Neural progenitor cell (in vitro differentiated cells): ENCODE data around the gene MIGA1. TPM values are rescaled to one million over a fixed set of nuclear protein-coding genes. Genes with fewer than 3 reads are reported as not detected.

Experiments used
- DNase-seq: peaks from one replicate; pipeline ENCODE4 v3.0.0-alpha.2; 2016; ENCODE audit warnings: low spot score
- H2AFZ ChIP-seq: fragments of 200-600 bp; sonication (generic); replicated peaks from 2 replicates; pipeline ENCODE4 v1.6.1; 2016; ENCODE audit warnings: antibody characterized with exemption
- H3F3A ChIP-seq: fragments of 200-600 bp; sonication (generic); 2 replicates; pipeline ENCODE4 v1.6.1; 2016; ENCODE audit warnings: antibody characterized with exemption, low read depth
- H3K27ac ChIP-seq: fragments of 200-600 bp; sonication (generic); 2 replicates; pipeline ENCODE4 v1.5.1; 2016; ENCODE audit warnings: mild to moderate bottlenecking
- H3K27me3 ChIP-seq: fragments of 200-600 bp; sonication (generic); 2 replicates; pipeline ENCODE4 v1.6.1; 2016; ENCODE audit warnings: mild to moderate bottlenecking, moderate library complexity
- H3K36me3 ChIP-seq: fragments of 200-600 bp; sonication (generic); 2 replicates; pipeline ENCODE4 v1.5.1; 2016
- H3K4me1 ChIP-seq: fragments of 200-600 bp; sonication (generic); 2 replicates; pipeline ENCODE4 v1.6.1; 2016; ENCODE audit warnings: mixed run types
- H3K4me2 ChIP-seq: fragments of 200-600 bp; sonication (generic); 2 replicates; pipeline ENCODE4 v1.6.1; 2016
- H3K4me3 ChIP-seq: fragments of 200-600 bp; sonication (generic); 2 replicates; pipeline ENCODE4 v1.5.1; 2016
- H3K79me2 ChIP-seq: fragments of 200-600 bp; sonication (generic); 2 replicates; pipeline ENCODE4 v1.6.1; 2016; ENCODE audit warnings: low read depth
- H3K9ac ChIP-seq: fragments of 200-600 bp; sonication (generic); 2 replicates; pipeline ENCODE4 v1.6.1; 2016
- H3K9me3 ChIP-seq: fragments of 200-600 bp; sonication (generic); 2 replicates; pipeline ENCODE4 v1.5.1; 2016; ENCODE audit warnings: low read depth
- H4K20me1 ChIP-seq: fragments of 200-600 bp; sonication (generic); 2 replicates; pipeline ENCODE4 v1.6.1; 2016; ENCODE audit warnings: low read depth
- H3K27ac Mint-ChIP-seq: 3 replicates; pipeline ENCODE4 v1.8.0; 2021; ENCODE audit warnings: mixed read lengths
- H3K27me3 Mint-ChIP-seq: 2 replicates; pipeline ENCODE4 v1.8.0; 2022; ENCODE audit warnings: low read depth, mild to moderate bottlenecking, inconsistent platforms, moderate library complexity, mixed read lengths; ENCODE audit not compliant: insufficient read depth
- H3K36me3 Mint-ChIP-seq: 3 replicates; pipeline ENCODE4 v1.8.0; 2021; ENCODE audit warnings: mixed read lengths
- H3K4me1 Mint-ChIP-seq: 3 replicates; pipeline ENCODE4 v1.8.0; 2021; ENCODE audit warnings: mixed read lengths
- H3K4me3 Mint-ChIP-seq: 3 replicates; pipeline ENCODE4 v1.8.0; 2021; ENCODE audit warnings: mild to moderate bottlenecking, moderate library complexity, mixed read lengths
- H3K9me3 Mint-ChIP-seq: 3 replicates; pipeline ENCODE4 v1.8.0; 2020; ENCODE audit warnings: mixed read lengths
- CTCF ChIP-seq: fragments of 200-600 bp; sonication (generic); IDR thresholded peaks from 2 replicates; pipeline ENCODE4 v1.5.1; 2017; ENCODE audit warnings: antibody characterized with exemption, mild to moderate bottlenecking
- EZH2 ChIP-seq: fragments of 200-600 bp; sonication (generic); IDR thresholded peaks from 2 replicates; pipeline ENCODE4 v1.6.1; 2017; ENCODE audit warnings: antibody characterized with exemption, mild to moderate bottlenecking, moderate library complexity
- EZH2phosphoT487 ChIP-seq: fragments of 200-600 bp; sonication (generic); IDR thresholded peaks from 2 replicates; pipeline ENCODE4 v1.6.1; 2017; ENCODE audit warnings: antibody characterized with exemption
- total RNA-seq: library from RNA; depleted of rRNA; stranded (reverse); fragments of >200 nt; gene quantifications from 2 replicates; pipeline ENCODE4 v1.2.3, GENCODE V29; 2015; ENCODE audit warnings: low replicate concordance

MIGA1 gene
- total RNA-seq, 1 donor from 2014 or later: 12.6 TPM

GRCh38 chr1:77850082-77850481 is 70.6 kb downstream of the MIGA1 start:
- Mint-ChIP-seq H3K9me3 (peaks cover 11% of the 10 kb centered on the region), H3K27me3 (peaks cover 3% of the 10 kb centered on the region)
- H3K4me1 ChIP-seq: no peaks in the 10 kb centered on the region

GRCh38 chr1:77857552-77857951 is 78.1 kb downstream of the MIGA1 start:
- no peaks in the 10 kb centered on the region for H3K4me1 Mint-ChIP-seq
- Histone ChIP-seq H3K27ac (no peak overlapping the region), H3F3A (no peaks in the 10 kb centered on the region), H3K4me1 (no peaks in the 10 kb centered on the region), H3K4me3 (no peak overlapping the region), H3K27me3 (no peaks in the 10 kb centered on the region), H3K9me3 (no peaks in the 10 kb centered on the region), H4K20me1 (no peaks in the 10 kb centered on the region), H3K36me3 (no peaks in the 10 kb centered on the region), H3K4me2 (no peak overlapping the region), H2AFZ (no peak overlapping the region), H3K9ac (no peak overlapping the region), H3K79me2 (no peaks in the 10 kb centered on the region)
- H3K4me3 Mint-ChIP-seq: no peak overlapping the region
- peaks cover 32% of the 10 kb centered on the region for H3K9me3 Mint-ChIP-seq
- TF ChIP-seq EZH2phosphoT487 (no peak), CTCF (no peak), EZH2 (no peak)
- H3K27me3 Mint-ChIP-seq: peaks cover 3% of the 10 kb centered on the region
- H3K27ac Mint-ChIP-seq: no peak overlapping the region
- peaks cover 18% of the 10 kb centered on the region for H3K36me3 Mint-ChIP-seq
- no peak for DNase-seq

More at GRCh38 chr1:77850082-77850481, 70.6 kb downstream of the MIGA1 start:
- H3K27ac ChIP-seq: no peak overlapping the region
- Mint-ChIP-seq H3K4me1 (no peaks in the 10 kb centered on the region), H3K36me3 (peaks cover 2% of the 10 kb centered on the region), H3K4me3 (no peak overlapping the region), H3K27ac (no peak overlapping the region)
- H4K20me1 ChIP-seq: no peaks in the 10 kb centered on the region
- H3F3A ChIP-seq: no peaks in the 10 kb centered on the region
- no peaks in the 10 kb centered on the region for H3K79me2 ChIP-seq
- no peak overlapping the region for H3K9ac ChIP-seq
- peaks cover 2% of the 10 kb centered on the region for H3K36me3 ChIP-seq
- DNase-seq: no peak
- no peak for TF ChIP-seq CTCF
- no peak for TF ChIP-seq EZH2phosphoT487
- no peak overlapping the region for H3K4me3 ChIP-seq
- H3K27me3 ChIP-seq: no peaks in the 10 kb centered on the region
- no peaks in the 10 kb centered on the region for H3K9me3 ChIP-seq
- H2AFZ ChIP-seq: no peak overlapping the region
- H3K4me2 ChIP-seq: no peak overlapping the region

GRCh38 chr1:77858725-77859124 is 79.3 kb downstream of the MIGA1 start:
- no peaks in the 10 kb centered on the region for H3K36me3 ChIP-seq
- no peaks in the 10 kb centered on the region for H4K20me1 ChIP-seq
- H2AFZ ChIP-seq: no peak overlapping the region
- H3K4me2 ChIP-seq: no peak overlapping the region
- no peaks in the 10 kb centered on the region for H3F3A ChIP-seq
- no peaks in the 10 kb centered on the region for H3K4me1 Mint-ChIP-seq
- H3K4me3 Mint-ChIP-seq: no peak overlapping the region
- H3K4me3 ChIP-seq: no peak overlapping the region
- TF ChIP-seq EZH2 (no peak), CTCF (no peak), EZH2phosphoT487 (no peak)
- H3K27ac ChIP-seq: no peak overlapping the region
- H3K79me2 ChIP-seq: no peaks in the 10 kb centered on the region
- no peaks in the 10 kb centered on the region for H3K27me3 Mint-ChIP-seq
- DNase-seq: no peak
- H3K9ac ChIP-seq: no peak overlapping the region
- H3K36me3 Mint-ChIP-seq: peaks cover 16% of the 10 kb centered on the region
- H3K27ac Mint-ChIP-seq: no peak overlapping the region
- H3K9me3 Mint-ChIP-seq: peaks cover 32% of the 10 kb centered on the region
- no peaks in the 10 kb centered on the region for H3K4me1 ChIP-seq
- no peaks in the 10 kb centered on the region for H3K27me3 ChIP-seq
- no peaks in the 10 kb centered on the region for H3K9me3 ChIP-seq

GRCh38 chr1:77859248-77859647 is 79.8 kb downstream of the MIGA1 start:
- DNase-seq: no peak
- H2AFZ ChIP-seq: no peak overlapping the region
- H3K4me1 ChIP-seq: no peaks in the 10 kb centered on the region
- H3K9ac ChIP-seq: no peak overlapping the region
- no peaks in the 10 kb centered on the region for H3K79me2 ChIP-seq
- no peak overlapping the region for H3K4me3 Mint-ChIP-seq
- TF ChIP-seq EZH2 (no peak), CTCF (no peak), EZH2phosphoT487 (no peak)
- no peak overlapping the region for H3K27ac Mint-ChIP-seq
- no peaks in the 10 kb centered on the region for H4K20me1 ChIP-seq
- peaks cover 27% of the 10 kb centered on the region for H3K9me3 Mint-ChIP-seq
- no peaks in the 10 kb centered on the region for H3K36me3 ChIP-seq
- no peak overlapping the region for H3K4me2 ChIP-seq
- no peak overlapping the region for H3K4me3 ChIP-seq
- peaks cover 16% of the 10 kb centered on the region for H3K36me3 Mint-ChIP-seq
- H3K27me3 Mint-ChIP-seq: no peaks in the 10 kb centered on the region
- no peaks in the 10 kb centered on the region for H3K9me3 ChIP-seq
- H3K4me1 Mint-ChIP-seq: no peaks in the 10 kb centered on the region
- no peaks in the 10 kb centered on the region for H3K27me3 ChIP-seq
- H3F3A ChIP-seq: no peaks in the 10 kb centered on the region
- no peak overlapping the region for H3K27ac ChIP-seq
